DMS114 treated with DMSO at 0.1 percent for 48 hours (cell line): ENCODE results near the gene UCKL1.

ENCODE experiments used
- DNase-seq: peaks from one replicate; lab custom pipeline; 2025; ENCODE audit not compliant: unreplicated experiment; lab: John Stamatoyannopoulos, UW

UCKL1 gene

DNA sequence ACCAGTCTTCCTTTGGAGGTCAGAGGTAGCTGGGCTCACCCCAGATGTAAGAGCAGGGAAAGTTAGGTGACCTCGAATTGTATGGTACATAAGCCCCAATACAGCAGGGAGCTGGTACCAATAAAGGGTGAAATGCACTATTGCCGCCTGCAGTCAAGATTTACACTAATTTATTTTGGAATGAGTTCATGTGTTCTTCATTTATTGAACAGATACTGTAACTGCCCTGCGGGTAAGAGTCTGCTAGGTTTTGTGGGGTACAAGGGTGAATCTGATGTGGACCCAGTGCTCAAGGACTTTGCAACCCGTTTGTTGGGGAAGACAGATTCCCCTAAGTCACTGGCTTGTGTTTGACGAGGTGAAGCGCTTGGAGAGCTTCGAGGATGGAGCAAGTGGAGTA lies 63.8 kb downstream of the UCKL1 start:
- DNase-seq, result no peak

DNA sequence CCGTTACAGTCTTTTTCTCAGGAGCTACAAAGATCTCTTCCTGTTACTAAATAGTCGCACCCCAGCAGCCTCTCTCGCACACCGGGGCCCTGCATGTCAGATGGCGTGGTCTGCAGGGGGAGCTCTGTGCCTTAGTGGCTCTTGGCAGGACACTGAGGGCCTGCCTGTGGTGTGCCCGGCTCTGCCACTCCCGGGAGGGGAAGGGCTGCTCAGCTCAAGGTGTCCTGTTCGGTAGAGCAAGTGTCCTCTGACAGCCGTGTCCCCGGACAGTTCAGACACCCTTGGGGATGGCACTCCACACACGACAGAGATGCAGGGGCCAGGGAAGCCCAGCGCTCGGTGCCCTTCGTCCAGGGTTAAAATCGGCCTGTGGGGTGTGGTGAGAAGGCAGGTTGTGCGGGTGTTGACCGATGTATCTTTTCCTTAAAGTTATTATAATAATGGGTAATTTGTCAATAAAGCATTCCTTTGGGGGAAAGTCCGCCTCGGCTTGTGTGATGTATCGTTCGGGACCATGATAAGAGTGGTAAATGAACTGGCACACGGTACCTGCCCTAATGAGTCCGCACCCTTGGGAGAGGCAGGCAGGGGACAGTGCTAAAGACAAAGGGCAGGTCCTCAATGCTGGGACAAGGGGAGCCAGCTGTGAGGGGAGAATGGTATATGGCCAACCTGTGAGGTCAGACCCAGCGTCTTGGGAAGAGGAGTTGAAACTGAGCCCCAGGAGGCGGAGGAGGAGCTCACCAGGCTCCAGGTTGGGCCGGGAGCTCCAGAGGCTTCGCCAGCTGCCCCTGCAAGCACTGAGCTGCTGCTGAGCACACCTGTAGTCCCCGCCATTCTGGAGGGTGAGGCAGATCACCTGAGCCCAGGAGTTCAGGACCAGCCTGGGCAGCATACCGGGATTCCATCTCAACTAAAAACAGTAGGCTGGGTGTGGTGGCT lies 64.9 kb downstream of the UCKL1 start:
- no peak for DNase-seq

DNA sequence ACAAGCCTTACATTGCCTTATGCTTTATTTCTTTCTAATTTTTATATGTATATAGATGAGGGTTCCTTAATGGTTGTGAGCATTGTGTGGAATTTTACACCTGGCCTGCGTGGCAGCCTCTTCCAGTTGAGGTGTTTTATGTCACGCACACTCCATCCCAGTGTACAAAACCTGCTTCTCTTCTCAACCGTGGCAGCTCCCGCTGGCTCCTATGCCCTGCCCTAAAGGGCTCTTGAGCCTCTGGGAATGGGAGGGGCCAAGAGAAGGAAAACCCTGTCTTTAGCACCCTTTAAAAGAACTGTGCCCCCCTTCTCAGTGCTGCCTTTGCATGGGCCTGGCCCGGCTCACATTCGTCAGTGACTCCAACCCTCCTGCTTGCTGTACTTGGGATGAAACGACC lies 65.6 kb downstream of the UCKL1 start:
- no peak for DNase-seq

DNA sequence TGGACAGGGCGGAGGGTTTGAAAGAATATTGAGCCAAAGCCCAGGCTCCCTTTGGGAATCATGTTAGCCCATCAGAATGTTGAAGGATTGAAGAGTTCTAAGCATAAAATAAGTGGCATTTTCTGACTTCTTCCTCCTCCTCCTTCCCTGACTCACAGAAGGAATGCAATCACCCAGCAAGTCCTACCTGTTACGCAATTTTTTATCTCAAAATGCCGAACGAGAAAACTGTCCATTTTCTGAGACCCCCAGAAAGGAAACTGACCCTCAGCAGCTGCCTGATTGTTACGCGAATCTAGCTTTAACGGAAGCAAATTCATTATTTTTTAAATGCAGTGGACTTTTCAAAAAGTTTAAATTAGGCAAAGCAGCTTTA lies 66.0 kb downstream of the UCKL1 start:
- DNase-seq, result no peak
